Neural crest cell (in vitro differentiated cells): ENCODE measurements around the gene SH3RF3. TPM values are rescaled to one million over a fixed set of nuclear protein-coding genes. Genes with fewer than 3 reads are reported as not detected.

Experiments used
- DNase-seq: peaks from one replicate; pipeline ENCODE4 v3.0.0; 2021; ENCODE audit warnings: low read depth, mixed read lengths, low spot score
- H3K27ac Mint-ChIP-seq: one replicate; pipeline ENCODE4 v1.8.0; 2021; ENCODE audit warnings: mild to moderate bottlenecking, mixed read lengths; ENCODE audit not compliant: unreplicated experiment
- H3K27me3 Mint-ChIP-seq: 2 replicates; pipeline ENCODE4 v1.8.0; 2021; ENCODE audit warnings: low read depth, mild to moderate bottlenecking, mixed read lengths
- H3K36me3 Mint-ChIP-seq: 2 replicates; pipeline ENCODE4 v1.8.0; 2021; ENCODE audit warnings: low read depth, mild to moderate bottlenecking, mixed read lengths
- H3K4me1 Mint-ChIP-seq: 2 replicates; pipeline ENCODE4 v1.8.0; 2021; ENCODE audit warnings: mixed read lengths
- H3K4me3 Mint-ChIP-seq: one replicate; pipeline ENCODE4 v1.8.0; 2021; ENCODE audit warnings: mild to moderate bottlenecking, mixed read lengths
- H3K9me3 Mint-ChIP-seq: 2 replicates; pipeline ENCODE4 v1.8.0; 2021; ENCODE audit warnings: mixed read lengths
- CTCF ChIP-seq: fragments of 200-600 bp; sonication (generic); conservative IDR thresholded peaks from 2 replicates; pipeline ENCODE4 v1.5.0; 2021; ENCODE audit warnings: antibody characterized with exemption, mild to moderate bottlenecking
- total RNA-seq: library from RNA; stranded (reverse); gene quantifications from 2 replicates; pipeline ENCODE4 v1.2.1, GENCODE V29; 2021

SH3RF3 gene
- total RNA-seq, 1 donor from 2014 or later, result 0.70 TPM

DNA sequence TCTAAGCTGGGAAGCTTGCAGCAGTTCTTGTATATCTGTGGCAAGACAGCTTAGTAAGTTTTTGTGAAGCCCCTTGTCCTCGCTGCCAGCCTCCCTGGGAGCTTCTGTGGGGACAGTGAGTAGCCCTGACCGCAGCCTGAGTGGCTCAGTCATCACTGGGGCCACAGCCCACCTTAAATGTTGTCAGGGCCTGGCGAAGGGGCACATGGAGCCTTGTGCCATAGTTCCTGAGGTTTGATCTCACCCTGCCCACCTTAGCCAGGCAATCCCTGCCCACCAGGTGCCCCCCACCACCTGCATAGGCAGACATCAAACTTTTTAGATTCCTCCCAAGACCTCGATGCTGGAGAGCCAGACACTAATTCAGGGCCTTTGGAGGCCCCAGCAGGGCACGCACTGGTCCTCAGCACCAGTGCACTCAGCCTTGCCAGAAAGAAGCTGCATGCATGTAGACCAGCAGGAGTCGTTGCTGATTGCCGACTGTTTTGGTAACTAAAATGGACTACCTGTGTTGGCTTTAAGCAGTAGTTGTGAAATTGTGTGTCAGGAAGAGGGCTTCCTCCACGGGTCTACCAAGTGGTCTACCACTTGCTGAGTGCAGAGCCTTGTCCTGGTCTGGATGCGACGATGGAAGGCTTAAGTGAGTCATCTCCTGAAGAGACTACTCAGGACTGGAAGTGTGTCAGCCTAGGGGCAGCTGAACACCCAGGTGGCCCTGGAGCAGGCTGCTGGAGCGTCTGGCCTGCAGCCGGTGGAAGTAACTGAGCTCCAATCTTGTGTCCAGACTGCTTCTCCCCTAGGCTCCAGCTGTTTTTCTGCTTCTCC is 251.7 kb downstream of the SH3RF3 start:
- Mint-ChIP-seq H3K4me3 (no peak overlapping the region), H3K27me3 (peaks cover 67% of the 10 kb centered on the region), H3K9me3 (no peaks in the 10 kb centered on the region), H3K36me3 (no peaks in the 10 kb centered on the region), H3K27ac (no peak overlapping the region), H3K4me1 (peaks cover 10% of the 10 kb centered on the region)
- DNase-seq, result no peak
- TF ChIP-seq CTCF, result no peak

DNA sequence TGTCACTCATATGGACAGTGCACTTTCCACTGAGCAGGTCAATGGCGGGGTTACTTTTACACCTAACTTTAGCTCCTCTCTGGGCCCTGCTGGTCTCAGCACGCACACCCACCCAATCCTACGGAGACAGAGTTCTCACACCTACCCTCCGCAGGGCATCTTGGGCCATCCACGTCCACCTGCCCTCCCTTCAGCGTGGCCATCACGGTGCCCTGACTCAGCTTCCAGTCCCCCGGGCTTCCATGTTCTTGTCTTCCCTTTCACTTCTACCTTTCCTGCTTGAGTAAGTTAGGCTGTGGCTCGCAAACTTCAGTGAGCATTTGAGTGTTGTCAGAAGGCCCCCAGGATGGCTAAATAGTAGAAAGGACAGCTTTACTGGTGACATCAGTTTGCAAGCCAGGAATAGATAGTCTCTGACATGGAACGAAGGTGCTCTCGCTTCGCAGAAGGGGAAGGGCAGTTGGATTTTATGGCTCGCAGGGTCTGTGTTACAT is 252.4 kb downstream of the SH3RF3 start:
- Mint-ChIP-seq H3K27me3 (peaks cover 73% of the 10 kb centered on the region), H3K36me3 (no peaks in the 10 kb centered on the region), H3K4me3 (no peak overlapping the region), H3K9me3 (no peaks in the 10 kb centered on the region), H3K4me1 (peaks cover 17% of the 10 kb centered on the region), H3K27ac (no peak overlapping the region)
- no peak for TF ChIP-seq CTCF
- no peak for DNase-seq

- no peak overlapping the region for H3K27ac Mint-ChIP-seq
- no peak for DNase-seq
- no peak overlapping the region for H3K4me3 Mint-ChIP-seq
- peaks cover 25% of the 10 kb centered on the region for H3K4me1 Mint-ChIP-seq
- H3K9me3 Mint-ChIP-seq, result no peaks in the 10 kb centered on the region
- no peak for TF ChIP-seq CTCF
- H3K36me3 Mint-ChIP-seq, result no peaks in the 10 kb centered on the region
- H3K27me3 Mint-ChIP-seq, result peaks cover 69% of the 10 kb centered on the region
Measured at GRCh38 chr2:109382226-109382895, 253.4 kb downstream of the SH3RF3 start.

GRCh38 chr2:109382951-109383350 is 253.9 kb downstream of the SH3RF3 start:
- peaks cover 31% of the 10 kb centered on the region for H3K4me1 Mint-ChIP-seq
- DNase-seq, result no peak

More at GRCh38 chr2:109382951-109383350, 253.9 kb downstream of the SH3RF3 start:
- H3K27ac Mint-ChIP-seq, result no peak overlapping the region
- no peak for TF ChIP-seq CTCF
- no peak overlapping the region for H3K4me3 Mint-ChIP-seq
- no peaks in the 10 kb centered on the region for H3K36me3 Mint-ChIP-seq
- H3K27me3 Mint-ChIP-seq, result peaks cover 67% of the 10 kb centered on the region
- H3K9me3 Mint-ChIP-seq, result no peaks in the 10 kb centered on the region
